Skin epidermis (tissue), 12 donors: Measurements from ENCODE around the gene ATRN.
"Not testable (repeated sequence)": the region's sequence is repeated elsewhere in the genome, so short reads cannot be mapped to it uniquely, and the experiment has no call there.

Experiments used
- H3K27ac ChIP-seq, 21 experiments: fragments of 200-600 bp; sonication (generic) in 11 of 21; one replicate each; pipeline ENCODE4 v1.5.0; 2020; ENCODE audit warnings: mild to moderate bottlenecking in 3 of 21, inconsistent platforms in 2 of 21, moderate library complexity in 2 of 21
- H3K4me3 ChIP-seq, 7 experiments: fragments of 200-600 bp; sonication (generic) in 2 of 7; one replicate each; pipeline ENCODE4 v1.5.0; 2020; ENCODE audit warnings: inconsistent platforms in 2 of 7, mild to moderate bottlenecking in 2 of 7, moderate library complexity in 1 of 7

Gene ATRN

GRCh38 chr20:3553663-3554062, 82.8 kb downstream of the ATRN start:
- Histone ChIP-seq H3K27ac (no peak overlapping the region), H3K4me3 (no peak overlapping the region)

GRCh38 chr20:3557237-3557785, 86.5 kb downstream of the ATRN start:
- no peak overlapping the region for H3K4me3 ChIP-seq
- H3K27ac ChIP-seq: peak overlapping the region in 2 of 21 experiments; percentile 11 to 38

- peak overlapping the region in 1 of 21 experiments; percentile 5 for H3K27ac ChIP-seq
- H3K4me3 ChIP-seq: no peak overlapping the region
Measured at GRCh38 chr20:3559231-3559630, 88.4 kb downstream of the ATRN start.

- Histone ChIP-seq H3K27ac (no peak overlapping the region), H3K4me3 (no peak overlapping the region)
Measured at GRCh38 chr20:3559637-3560036, 88.8 kb downstream of the ATRN start.

- Histone ChIP-seq H3K4me3 (no peak overlapping the region), H3K27ac (no peak overlapping the region)
Measured at GRCh38 chr20:3560162-3560561, 89.3 kb downstream of the ATRN start.

- H3K27ac ChIP-seq: no peak overlapping the region
- no peak overlapping the region for H3K4me3 ChIP-seq
Measured at GRCh38 chr20:3560578-3560977, 89.8 kb downstream of the ATRN start.

GRCh38 chr20:3563133-3563532, 92.3 kb downstream of the ATRN start:
- H3K27ac ChIP-seq: no peak overlapping the region
- H3K4me3 ChIP-seq: no peak overlapping the region

GRCh38 chr20:3563548-3564177, 92.8 kb downstream of the ATRN start:
- no peak overlapping the region for H3K27ac ChIP-seq
- no peak overlapping the region for H3K4me3 ChIP-seq

GRCh38 chr20:3565851-3566250, 95.0 kb downstream of the ATRN start:
- H3K27ac ChIP-seq: no peak overlapping the region
- H3K4me3 ChIP-seq: no peak overlapping the region

GRCh38 chr20:3572151-3572550, 101.3 kb downstream of the ATRN start:
- no peak overlapping the region for H3K27ac ChIP-seq
- H3K4me3 ChIP-seq: no peak overlapping the region

GRCh38 chr20:3576363-3576762, 105.5 kb downstream of the ATRN start:
- Histone ChIP-seq H3K4me3 (no peak overlapping the region), H3K27ac (no peak overlapping the region)

- Histone ChIP-seq H3K4me3 (no peak overlapping the region), H3K27ac (no peak overlapping the region)
Measured at GRCh38 chr20:3577366-3577765, 106.5 kb downstream of the ATRN start.

GRCh38 chr20:3580412-3580811, 109.6 kb downstream of the ATRN start:
- no peak overlapping the region for H3K27ac ChIP-seq
- no peak overlapping the region for H3K4me3 ChIP-seq

- H3K4me3 ChIP-seq: no peak overlapping the region
- H3K27ac ChIP-seq: no peak overlapping the region
Measured at GRCh38 chr20:3583765-3584164, 112.9 kb downstream of the ATRN start.

- no peak overlapping the region for H3K27ac ChIP-seq
- H3K4me3 ChIP-seq: no peak overlapping the region
Measured at GRCh38 chr20:3586093-3586492, 115.3 kb downstream of the ATRN start.

GRCh38 chr20:3590164-3590563, 119.3 kb downstream of the ATRN start:
- Histone ChIP-seq H3K4me3 (no peak overlapping the region), H3K27ac (no peak overlapping the region)

- Histone ChIP-seq H3K4me3 (no peak overlapping the region), H3K27ac (no peak overlapping the region)
Measured at GRCh38 chr20:3592931-3593330, 122.1 kb downstream of the ATRN start.

- H3K27ac ChIP-seq: no peak overlapping the region
- H3K4me3 ChIP-seq: no peak overlapping the region
Measured at GRCh38 chr20:3595541-3595940, 124.7 kb downstream of the ATRN start.

GRCh38 chr20:3603108-3603507, 132.3 kb downstream of the ATRN start:
- H3K27ac ChIP-seq: no peak overlapping the region
- H3K4me3 ChIP-seq: no peak overlapping the region

- not testable (repeated sequence) for H3K27ac ChIP-seq, H3K4me3 ChIP-seq
Measured at GRCh38 chr20:3605386-3605886, 134.6 kb downstream of the ATRN start.

- Histone ChIP-seq H3K27ac (no peak overlapping the region), H3K4me3 (no peak overlapping the region)
Measured at GRCh38 chr20:3606021-3606420, 135.2 kb downstream of the ATRN start.

GRCh38 chr20:3611901-3612300, 141.1 kb downstream of the ATRN start:
- Histone ChIP-seq H3K27ac (no peak overlapping the region), H3K4me3 (no peak overlapping the region)
